Activated gamma-delta T cell (primary cell): ENCODE measurements around the gene ZNF629.
"Not testable (repeated sequence)": the region's sequence is repeated elsewhere in the genome, so short reads cannot be mapped to it uniquely, and the experiment has no call there.

ENCODE experiments used
- DNase-seq: peaks from one replicate; lab custom pipeline; 2025; lab: John Stamatoyannopoulos, UW
- total RNA-seq, 2 donors: gene quantifications; one replicate each; lab custom pipeline; 2026; lab: John Stamatoyannopoulos, UW

The ZNF629 gene
- 10.0 to 20.5 reads per million in 2 donors for total RNA-seq

- DNase-seq: no peak
These were observed at the start of gene ZNF629 for GRCh38 chr16:30786936-30787612. Gene ZNF629 (minus strand): TSS chr16:30787205. CDS start chr16:30784482, 2,723 bp downstream.

- DNase-seq: no peak
These were observed 47.2 kb upstream of the ZNF629 start for GRCh38 chr16:30834130-30834740.

- DNase-seq: no peak
These were observed 43.0 kb upstream of the ZNF629 start for GRCh38 chr16:30830072-30830417.

- DNase-seq: no peak
These were observed 42.4 kb upstream of the ZNF629 start for GRCh38 chr16:30829130-30830071.

- DNase-seq: no peak
These were observed 34.9 kb upstream of the ZNF629 start for GRCh38 chr16:30821891-30822290.

GRCh38 chr16:30821441-30821840, 34.4 kb upstream of the ZNF629 start:
- DNase-seq: not testable (repeated sequence)

- DNase-seq: no peak
These were observed 34.0 kb upstream of the ZNF629 start for GRCh38 chr16:30820952-30821421.

- no peak for DNase-seq
These were observed 29.8 kb upstream of the ZNF629 start for GRCh38 chr16:30816769-30817168.

- DNase-seq: no peak
These were observed 26.8 kb upstream of the ZNF629 start for GRCh38 chr16:30813821-30814189.

- DNase-seq: not testable (repeated sequence)
These were observed 22.7 kb upstream of the ZNF629 start for GRCh38 chr16:30809675-30810074.

GRCh38 chr16:30808890-30809426, 22.0 kb upstream of the ZNF629 start:
- DNase-seq: not testable (repeated sequence)

GRCh38 chr16:30808146-30808545, 21.1 kb upstream of the ZNF629 start:
- no peak for DNase-seq

- DNase-seq: no peak
These were observed 18.6 kb upstream of the ZNF629 start for GRCh38 chr16:30805370-30806169.

- no peak for DNase-seq
These were observed 18.0 kb upstream of the ZNF629 start for GRCh38 chr16:30805056-30805369.

GRCh38 chr16:30802936-30803335, 15.9 kb upstream of the ZNF629 start:
- no peak for DNase-seq

- DNase-seq: no peak
These were observed 10.8 kb upstream of the ZNF629 start for GRCh38 chr16:30797670-30798309.

GRCh38 chr16:30794634-30795033, 7.6 kb upstream of the ZNF629 start:
- DNase-seq: no peak

- DNase-seq: no peak
These were observed 6.6 kb upstream of the ZNF629 start for GRCh38 chr16:30793508-30794069.

- DNase-seq: no peak
These were observed 791 bp upstream of the ZNF629 start for GRCh38 chr16:30787613-30788378.
